Duodenal mucosa (tissue), 2 donors: ENCODE results near the gene CSRP2.

Experiments used
- H3K27ac ChIP-seq: one replicate; pipeline ENCODE4 v1.7.0; 2013; ENCODE audit warnings: low read depth, low read length
- H3K27me3 ChIP-seq, 2 donors: one replicate each; pipeline ENCODE4 v1.7.0; 2013; ENCODE audit warnings: low read length in 2 of 2, control low read depth in 1 of 2; ENCODE audit not compliant: insufficient read depth in 2 of 2, control insufficient read depth in 1 of 2
- H3K36me3 ChIP-seq, 2 donors: one replicate each; pipeline ENCODE4 v1.7.0; 2013; ENCODE audit warnings: low read length in 2 of 2, control low read depth in 1 of 2; ENCODE audit not compliant: insufficient read depth in 2 of 2, control insufficient read depth in 1 of 2
- H3K4me1 ChIP-seq, 2 donors: one replicate each; pipeline ENCODE4 v1.7.0; 2013; ENCODE audit warnings: low read length in 2 of 2, control low read depth in 1 of 2; ENCODE audit not compliant: insufficient read depth in 2 of 2, control insufficient read depth in 1 of 2
- H3K4me3 ChIP-seq, 2 donors: one replicate each; pipeline ENCODE4 v1.7.0; 2013; ENCODE audit warnings: low read length in 2 of 2, low read depth in 1 of 2
- H3K9ac ChIP-seq, 2 donors: one replicate each; pipeline ENCODE4 v1.7.0; 2013; ENCODE audit warnings: low read length in 2 of 2, low read depth in 1 of 2
- H3K9me3 ChIP-seq, 2 donors: one replicate each; pipeline ENCODE4 v1.7.0; 2013; ENCODE audit warnings: low read length in 2 of 2, control low read depth in 1 of 2; ENCODE audit not compliant: control insufficient read depth in 1 of 2

CSRP2 gene

GRCh38 chr12:76915361-76916169 lies 36.7 kb upstream of the CSRP2 start:
- Histone ChIP-seq H3K27me3 (no peaks in the 10 kb centered on the region), H3K9ac (no peak overlapping the region), H3K36me3 (no peaks in the 10 kb centered on the region), H3K27ac (no peak overlapping the region), H3K9me3 (no peaks in the 10 kb centered on the region), H3K4me1 (no peaks in the 10 kb centered on the region), H3K4me3 (no peak overlapping the region)

- Histone ChIP-seq H3K27me3 (no peaks in the 10 kb centered on the region), H3K27ac (no peak overlapping the region), H3K9me3 (no peaks in the 10 kb centered on the region), H3K9ac (no peak overlapping the region), H3K4me3 (no peak overlapping the region), H3K36me3 (no peaks in the 10 kb centered on the region), H3K4me1 (no peaks in the 10 kb centered on the region)
Observed at GRCh38 chr12:76914102-76914859, 35.5 kb upstream of the CSRP2 start.

- Histone ChIP-seq H3K4me1 (no peaks in the 10 kb centered on the region), H3K27ac (no peak overlapping the region), H3K36me3 (no peaks in the 10 kb centered on the region), H3K27me3 (no peaks in the 10 kb centered on the region), H3K4me3 (no peak overlapping the region), H3K9ac (no peak overlapping the region), H3K9me3 (no peaks in the 10 kb centered on the region)
Observed at GRCh38 chr12:76909290-76909689, 30.5 kb upstream of the CSRP2 start.

GRCh38 chr12:76908303-76909017 lies 29.6 kb upstream of the CSRP2 start:
- Histone ChIP-seq H3K9me3 (no peaks in the 10 kb centered on the region), H3K27me3 (no peaks in the 10 kb centered on the region), H3K4me3 (no peak overlapping the region), H3K36me3 (no peaks in the 10 kb centered on the region), H3K27ac (no peak overlapping the region), H3K9ac (no peak overlapping the region), H3K4me1 (no peaks in the 10 kb centered on the region)

- H3K9ac ChIP-seq: no peak overlapping the region
- H3K4me1 ChIP-seq: no peaks in the 10 kb centered on the region
- H3K36me3 ChIP-seq: no peaks in the 10 kb centered on the region
- no peaks in the 10 kb centered on the region for H3K9me3 ChIP-seq
- H3K27ac ChIP-seq: no peak overlapping the region
- H3K27me3 ChIP-seq: no peaks in the 10 kb centered on the region
- H3K4me3 ChIP-seq: no peak overlapping the region
Observed at GRCh38 chr12:76901628-76902380, 23.0 kb upstream of the CSRP2 start.

GRCh38 chr12:76899522-76899921 lies 20.7 kb upstream of the CSRP2 start:
- Histone ChIP-seq H3K27me3 (no peaks in the 10 kb centered on the region), H3K4me1 (no peaks in the 10 kb centered on the region), H3K4me3 (no peak overlapping the region), H3K27ac (no peak overlapping the region), H3K9me3 (no peaks in the 10 kb centered on the region), H3K9ac (no peak overlapping the region), H3K36me3 (no peaks in the 10 kb centered on the region)

GRCh38 chr12:76898442-76898841 lies 19.6 kb upstream of the CSRP2 start:
- no peaks in the 10 kb centered on the region for H3K4me1 ChIP-seq
- H3K36me3 ChIP-seq: no peaks in the 10 kb centered on the region
- no peaks in the 10 kb centered on the region for H3K9me3 ChIP-seq
- no peak overlapping the region for H3K27ac ChIP-seq
- no peaks in the 10 kb centered on the region for H3K27me3 ChIP-seq
- no peak overlapping the region for H3K4me3 ChIP-seq
- no peak overlapping the region for H3K9ac ChIP-seq

GRCh38 chr12:76896274-76896673 lies 17.5 kb upstream of the CSRP2 start:
- no peaks in the 10 kb centered on the region for H3K9me3 ChIP-seq
- H3K4me3 ChIP-seq: no peak overlapping the region
- no peak overlapping the region for H3K27ac ChIP-seq
- no peaks in the 10 kb centered on the region for H3K4me1 ChIP-seq
- H3K9ac ChIP-seq: no peak overlapping the region
- no peaks in the 10 kb centered on the region for H3K27me3 ChIP-seq
- no peaks in the 10 kb centered on the region for H3K36me3 ChIP-seq

GRCh38 chr12:76895796-76896195 lies 17.0 kb upstream of the CSRP2 start:
- H3K27ac ChIP-seq: no peak overlapping the region
- H3K9ac ChIP-seq: no peak overlapping the region
- H3K27me3 ChIP-seq: no peaks in the 10 kb centered on the region
- no peaks in the 10 kb centered on the region for H3K9me3 ChIP-seq
- no peak overlapping the region for H3K4me3 ChIP-seq
- H3K4me1 ChIP-seq: no peaks in the 10 kb centered on the region
- no peaks in the 10 kb centered on the region for H3K36me3 ChIP-seq
